Upper lobe of left lung (tissue), 4 donors: ENCODE measurements around the gene TEX13B.
A peak's percentile ranks its signal among the peaks of the same experiment; 100 is the strongest.

Experiments used
- CTCF ChIP-seq, 6 experiments: fragments of 450-650 bp in 4 of 6; fragments of 200-600 bp in 2 of 6; sonication (generic) in 2 of 6; IDR thresholded peaks; one replicate each; pipeline ENCODE4 v1.5.1; 2016 to 2019; ENCODE audit warnings: antibody characterized with exemption in 6 of 6
- POLR2A ChIP-seq, 4 donors: fragments of 450-650 bp; IDR thresholded peaks; one replicate each; pipeline ENCODE4 v1.5.1; 2016 to 2017; ENCODE audit warnings: antibody characterized with exemption in 4 of 4, mild to moderate bottlenecking in 2 of 4

- TF ChIP-seq CTCF (IDR thresholded peaks at IDR 0.05) (peak in 4 of 6 experiments; percentile 6 to 22 (median 19)), POLR2A (IDR thresholded peaks at IDR 0.05) (no peak)
Observed at GRCh38 chrX:107978707-107979307, 3.4 kb downstream of the TEX13B start.
